AG04450 (cell line): ENCODE data around the gene ESPNL. TPM values are rescaled to one million over a fixed set of nuclear protein-coding genes. Genes with fewer than 3 reads are reported as not detected.
A peak's percentile ranks its signal among the peaks of the same experiment; 100 is the strongest.

ENCODE experiments used
- CTCF ChIA-PET: fragments of 300-600, 350-600 bp; formaldehyde crosslinking; extraction: SDS; loops from one replicate; lab custom pipeline; 2022; ENCODE audit warnings: antibody characterized with exemption, inconsistent platforms; lab: Charles Lee
- POLR2A ChIA-PET: fragments of 350-600 bp; formaldehyde crosslinking; extraction: SDS; loops from one replicate; lab custom pipeline; 2021; ENCODE audit warnings: antibody characterized with exemption, inconsistent platforms; lab: Yijun Ruan, JAX
- DNase-seq: peaks from one replicate; pipeline ENCODE4 v3.0.0-alpha.2; 2011; ENCODE audit warnings: low read depth, low spot score
- H3K27ac ChIP-seq: one replicate; pipeline ENCODE4 v1.5.1; 2012; ENCODE audit warnings: low read depth, low read length, control low read depth
- H3K27me3 ChIP-seq: one replicate; pipeline ENCODE4 v1.6.0; 2012; ENCODE audit warnings: low read length; ENCODE audit not compliant: control insufficient read depth, insufficient read depth
- H3K4me3 ChIP-seq: 2 replicates; pipeline ENCODE4 v1.5.1; 2011; ENCODE audit warnings: mild to moderate bottlenecking, low read depth, low read length, control low read depth
- H3K9me3 ChIP-seq: 2 replicates; pipeline ENCODE4 v1.5.1; 2012; ENCODE audit warnings: low read length; ENCODE audit not compliant: control insufficient read depth, insufficient read depth
- CTCF ChIP-seq: IDR thresholded peaks from 2 replicates; pipeline ENCODE4 v1.5.1; 2011; ENCODE audit warnings: low read depth, low read length, control low read depth, inconsistent platforms
- polyA plus RNA-seq: library from polyadenylated mRNA; depleted of rRNA; stranded (reverse); fragments of >200 nt; gene quantifications from 2 replicates; pipeline ENCODE4 v1.2.3, GENCODE V29; 2011

The ESPNL gene
- polyA plus RNA-seq, 1 experiment = 1.0 TPM

DNA sequence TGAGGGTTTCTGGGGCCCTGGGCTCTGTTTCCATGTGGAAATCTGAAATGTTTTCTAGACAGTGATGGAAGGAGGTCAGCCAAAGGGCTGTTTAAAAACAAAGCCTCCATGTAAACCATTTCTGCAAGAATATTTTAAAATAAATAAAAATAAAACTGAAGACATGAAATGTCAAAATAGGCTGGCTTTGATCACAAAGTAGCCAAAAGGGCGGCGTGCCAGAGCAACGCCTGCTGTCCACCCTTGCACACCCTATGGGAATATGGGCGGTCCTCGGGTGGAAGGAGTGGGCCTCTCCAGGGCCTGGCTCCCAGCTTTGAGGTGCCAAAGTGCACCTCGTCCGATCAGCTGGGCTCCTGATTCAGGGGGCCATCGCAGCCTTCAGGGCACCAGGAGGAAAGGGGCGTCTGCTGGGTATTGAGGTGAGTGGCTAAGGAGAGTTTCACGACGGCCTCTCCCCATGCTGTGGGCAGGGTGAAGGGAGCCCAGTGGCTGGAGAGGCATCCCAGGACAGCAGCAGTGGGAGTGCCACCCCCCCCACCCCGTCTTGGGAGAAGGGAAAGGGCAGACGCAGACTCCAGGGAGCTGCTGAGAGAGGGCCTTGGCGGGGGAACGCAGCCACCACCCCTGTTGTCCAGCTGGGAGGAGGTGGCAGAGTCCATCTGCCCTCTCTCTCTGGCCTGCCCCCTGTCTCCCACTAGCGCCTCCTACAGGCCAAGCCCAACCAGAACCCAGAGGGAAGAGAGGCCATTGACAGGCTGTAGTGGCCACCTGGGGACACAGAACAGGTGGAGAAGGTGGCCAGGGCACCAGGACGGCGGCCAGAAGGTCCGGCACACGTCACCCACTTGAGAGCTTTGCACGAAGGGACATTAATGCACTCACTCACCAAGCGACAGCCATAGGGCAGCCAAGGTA, 52.9 kb downstream of the ESPNL start:
- DNase-seq = no peak
- 0 out of 2 replicates have a peak, but pooled peaks have one; percentile 13 for TF ChIP-seq CTCF
- ChIA-PET CTCF (no interaction called here), POLR2A (interaction anchor here (1.1 kb wide), 1 partner anchor 17 kb away, joined by 3 read pairs; no protein-coding TSS in a partner anchor)
- peaks cover 17% of the 10 kb centered on the region for H3K9me3 ChIP-seq
- H3K27me3 ChIP-seq = no peaks in the 10 kb centered on the region
- H3K27ac ChIP-seq = no peak overlapping the region
- H3K4me3 ChIP-seq = no peak overlapping the region

- POLR2A ChIA-PET = interaction anchor here (0.7 kb wide), 1 partner anchor 16 kb away, joined by 3 read pairs; no protein-coding TSS in a partner anchor
- H3K27me3 ChIP-seq = no peaks in the 10 kb centered on the region
- no peak overlapping the region for H3K4me3 ChIP-seq
- no peak for DNase-seq
- CTCF ChIA-PET = interaction anchor here (0.6 kb wide), 1 partner anchor 223 kb away, joined by 3 read pairs; no protein-coding TSS in a partner anchor
- no peak for TF ChIP-seq CTCF
- H3K9me3 ChIP-seq = peaks cover 17% of the 10 kb centered on the region
- H3K27ac ChIP-seq = peak overlapping the region; percentile 2
These were observed 54.4 kb downstream of the ESPNL start for GRCh38 chr2:238154570-238154969.

- Histone ChIP-seq H3K9me3 (peaks cover 17% of the 10 kb centered on the region), H3K27ac (peak overlapping the region; percentile 65), H3K27me3 (no peaks in the 10 kb centered on the region), H3K4me3 (no peak overlapping the region)
- ChIA-PET CTCF (no interaction called here), POLR2A (interaction anchor here (0.6 to 0.9 kb wide), 2 partner anchors 9 to 14 kb away, joined by 3 to 4 read pairs; no protein-coding TSS in a partner anchor)
- TF ChIP-seq CTCF = no peak
- peak; percentile 83 for DNase-seq
These were observed 55.1 kb downstream of the ESPNL start for GRCh38 chr2:238155051-238155760.

- H3K27ac ChIP-seq = peak overlapping the region; percentile 65
- CTCF ChIA-PET = no interaction called here
- DNase-seq = no peak
- no peak for TF ChIP-seq CTCF
- H3K9me3 ChIP-seq = peaks cover 17% of the 10 kb centered on the region
- H3K27me3 ChIP-seq = no peaks in the 10 kb centered on the region
- POLR2A ChIA-PET = interaction anchor here (0.9 kb wide), 1 partner anchor 14 kb away, joined by 4 read pairs; no protein-coding TSS in a partner anchor
- no peak overlapping the region for H3K4me3 ChIP-seq
These were observed 55.9 kb downstream of the ESPNL start for GRCh38 chr2:238155761-238156694.
